Naive thymus-derived CD4-positive, alpha-beta T cell (primary cell): Measurements from ENCODE around the gene MANF. TPM values are rescaled to one million over a fixed set of nuclear protein-coding genes. Genes with fewer than 3 reads are reported as not detected.

Experiments
- ATAC-seq: fragments of 150-1000 bp; cut with Tn5 transposase; 2 replicates; pipeline ENCODE4 v1.10.0; 2021; ENCODE audit warnings: mild to moderate bottlenecking, moderate library complexity
- CTCF ChIA-PET: fragments of 350-600 bp; sonication (Branson Sonifier 250); formaldehyde crosslinking; loops from one replicate; lab custom pipeline; 2021; ENCODE audit warnings: antibody characterized with exemption; lab: Charles Lee
- POLR2A ChIA-PET: fragments of 350-600 bp; sonication (Branson Sonifier 250); formaldehyde crosslinking; loops from one replicate; lab custom pipeline; 2021; ENCODE audit warnings: antibody characterized with exemption, inconsistent platforms; lab: Charles Lee
- DNase-seq, 9 donors: peaks; one replicate each; pipeline versions ENCODE4 v3.0.0 to v3.0.0-alpha.2; 2020 to 2022; ENCODE audit warnings: mixed read lengths in 1 of 9
- H3K27ac ChIP-seq: one replicate; pipeline ENCODE4 v1.7.0; 2013; ENCODE audit warnings: mild to moderate bottlenecking, low read depth, low read length, moderate library complexity
- H3K27me3 ChIP-seq, 2 donors: one replicate each; pipeline ENCODE4 v1.7.0; 2013; ENCODE audit warnings: low read length in 2 of 2, mild to moderate bottlenecking in 2 of 2, moderate library complexity in 2 of 2; ENCODE audit not compliant: control insufficient read depth in 2 of 2, insufficient read depth in 2 of 2
- H3K36me3 ChIP-seq, 3 experiments: 1 replicate in 2 of 3; 2 replicates in 1 of 3; pipeline ENCODE4 v1.7.0; 2013; ENCODE audit warnings: low read length in 3 of 3, mild to moderate bottlenecking in 3 of 3, moderate library complexity in 1 of 3; ENCODE audit not compliant: insufficient read depth in 3 of 3, control insufficient read depth in 2 of 3
- H3K4me1 ChIP-seq, 2 donors: one replicate each; pipeline ENCODE4 v1.7.0; 2013; ENCODE audit warnings: low read length in 2 of 2, mild to moderate bottlenecking in 2 of 2, moderate library complexity in 1 of 2; ENCODE audit not compliant: control insufficient read depth in 2 of 2, insufficient read depth in 2 of 2
- H3K4me3 ChIP-seq: 2 replicates; pipeline ENCODE4 v1.7.0; 2013; ENCODE audit warnings: mild to moderate bottlenecking, low read length
- H3K9me3 ChIP-seq, 3 experiments: 1 replicate in 2 of 3; 2 replicates in 1 of 3; pipeline ENCODE4 v1.7.0; 2013; ENCODE audit warnings: low read length in 3 of 3; ENCODE audit not compliant: control insufficient read depth in 2 of 3
- H3K27ac Mint-ChIP-seq, 9 donors: one replicate each; pipeline ENCODE4 v1.8.0; 2020 to 2022; ENCODE audit warnings: mixed read lengths in 9 of 9, mild to moderate bottlenecking in 8 of 9, moderate library complexity in 5 of 9, inconsistent platforms in 2 of 9
- H3K27me3 Mint-ChIP-seq, 5 donors: one replicate each; pipeline ENCODE4 v1.8.0; 2021 to 2022; ENCODE audit warnings: mixed read lengths in 5 of 5, mild to moderate bottlenecking in 1 of 5
- H3K36me3 Mint-ChIP-seq, 5 donors: one replicate each; pipeline ENCODE4 v1.8.0; 2020 to 2022; ENCODE audit warnings: mixed read lengths in 5 of 5, mild to moderate bottlenecking in 3 of 5, inconsistent platforms in 1 of 5
- H3K4me1 Mint-ChIP-seq, 7 donors: one replicate each; pipeline ENCODE4 v1.8.0; 2020 to 2022; ENCODE audit warnings: mixed read lengths in 7 of 7, mild to moderate bottlenecking in 3 of 7, inconsistent platforms in 1 of 7
- H3K4me3 Mint-ChIP-seq, 10 donors: one replicate each; pipeline ENCODE4 v1.8.0; 2020 to 2022; ENCODE audit warnings: mild to moderate bottlenecking in 10 of 10, mixed read lengths in 10 of 10, moderate library complexity in 6 of 10, inconsistent platforms in 2 of 10
- H3K9me3 Mint-ChIP-seq, 11 donors: one replicate each; pipeline ENCODE4 v1.8.0; 2020 to 2022; ENCODE audit warnings: mixed read lengths in 11 of 11, mild to moderate bottlenecking in 4 of 11, inconsistent platforms in 1 of 11, moderate library complexity in 1 of 11
- intact Hi-C, 2 donors: fragments of 100-400 bp; cut with micrococcal nuclease; formaldehyde crosslinking; loops; one replicate each; pipeline ENCODE4 v1.15.1; 2023
- polyA plus RNA-seq, 2 donors: library from polyadenylated mRNA; unstranded; fragments of 300-500 nt; fragmentation: Illumina TruSeq; gene quantifications; one replicate each; pipeline ENCODE4 v1.2.3, GENCODE V29; 2021
- total RNA-seq, 6 experiments: library from RNA in 5 of 6; stranded (reverse) in 5 of 6; gene quantifications; 1 replicate in 5 of 6; 2 replicates in 1 of 6; pipeline ENCODE4 v1.2.3 and lab custom pipeline; 2021 to 2026

MANF gene
- total and polyA plus RNA-seq, 7 experiments from 2014 or later = 28.2 to 182 (median 48.4) TPM

GRCh38 chr3:51355891-51356578 is 29.1 kb upstream of the MANF start:
- H3K36me3 ChIP-seq = no peaks in the 10 kb centered on the region
- ChIA-PET POLR2A (no interaction called here), CTCF (interaction anchor here (0.5 kb wide), 1 partner anchor 84 kb away, joined by 3 read pairs; no protein-coding TSS in a partner anchor)
- H3K4me3 ChIP-seq = no peak overlapping the region
- no peaks in the 10 kb centered on the region for H3K9me3 Mint-ChIP-seq
- no peaks in the 10 kb centered on the region for H3K4me1 ChIP-seq
- DNase-seq = no peak
- intact Hi-C loops = no loop called here
- no peak overlapping the region for H3K4me3 Mint-ChIP-seq
- no peaks in the 10 kb centered on the region for H3K9me3 ChIP-seq
- peaks cover 0 to 6% (median 5%) of the 10 kb centered on the region in 7 donors for H3K4me1 Mint-ChIP-seq
- no peak overlapping the region for H3K27ac Mint-ChIP-seq
- H3K27ac ChIP-seq = no peak overlapping the region
- no peak for ATAC-seq
- no peaks in the 10 kb centered on the region for H3K27me3 Mint-ChIP-seq
- no peaks in the 10 kb centered on the region for H3K36me3 Mint-ChIP-seq
- H3K27me3 ChIP-seq = no peaks in the 10 kb centered on the region

GRCh38 chr3:51357856-51358255 is 27.2 kb upstream of the MANF start:
- Histone ChIP-seq H3K27ac (no peak overlapping the region), H3K4me3 (no peak overlapping the region), H3K9me3 (no peaks in the 10 kb centered on the region), H3K4me1 (no peaks in the 10 kb centered on the region), H3K36me3 (no peaks in the 10 kb centered on the region), H3K27me3 (no peaks in the 10 kb centered on the region)
- DNase-seq (no peak), ATAC-seq (no peak)
- ChIA-PET CTCF (interaction anchor here (0.6 kb wide), 1 partner anchor 142 kb away, joined by 3 read pairs; the partner anchor contains the start of gene DCAF1), POLR2A (no interaction called here)
- H3K4me3 Mint-ChIP-seq = no peak overlapping the region
- intact Hi-C loops = no loop called here
- peaks cover 0 to 6% (median 5%) of the 10 kb centered on the region in 7 donors for H3K4me1 Mint-ChIP-seq
- no peaks in the 10 kb centered on the region for H3K9me3 Mint-ChIP-seq
- H3K27me3 Mint-ChIP-seq = no peaks in the 10 kb centered on the region
- H3K27ac Mint-ChIP-seq = no peak overlapping the region
- peaks cover 0 to 6% (median 0%) of the 10 kb centered on the region in 5 donors for H3K36me3 Mint-ChIP-seq

GRCh38 chr3:51358981-51359380 is 26.1 kb upstream of the MANF start:
- no peaks in the 10 kb centered on the region for H3K27me3 ChIP-seq
- Mint-ChIP-seq H3K36me3 (peaks cover 0 to 10% (median 0%) of the 10 kb centered on the region in 5 donors), H3K9me3 (peaks cover 0 to 2% (median 0%) of the 10 kb centered on the region in 11 donors), H3K4me1 (peaks cover 0 to 6% (median 5%) of the 10 kb centered on the region in 7 donors), H3K4me3 (no peak overlapping the region), H3K27ac (no peak overlapping the region), H3K27me3 (no peaks in the 10 kb centered on the region)
- no peak overlapping the region for H3K4me3 ChIP-seq
- no peaks in the 10 kb centered on the region for H3K4me1 ChIP-seq
- intact Hi-C loops = no loop called here
- no peak for ATAC-seq
- no peak overlapping the region for H3K27ac ChIP-seq
- H3K36me3 ChIP-seq = no peaks in the 10 kb centered on the region
- H3K9me3 ChIP-seq = no peaks in the 10 kb centered on the region
- no peak for DNase-seq
- ChIA-PET POLR2A (no interaction called here), CTCF (no interaction called here)

- H3K36me3 ChIP-seq = no peaks in the 10 kb centered on the region
- peaks cover 0 to 2% (median 0%) of the 10 kb centered on the region in 7 donors for H3K4me1 Mint-ChIP-seq
- H3K4me3 ChIP-seq = no peak overlapping the region
- CTCF ChIA-PET = no interaction called here
- peaks cover 0 to 9% (median 0%) of the 10 kb centered on the region in 11 donors for H3K9me3 Mint-ChIP-seq
- intact Hi-C loops = no loop called here
- H3K4me1 ChIP-seq = no peaks in the 10 kb centered on the region
- H3K27me3 ChIP-seq = no peaks in the 10 kb centered on the region
- POLR2A ChIA-PET = no interaction called here
- peaks cover 0 to 4% (median 0%) of the 10 kb centered on the region in 5 donors for H3K27me3 Mint-ChIP-seq
- ATAC-seq (no peak), DNase-seq (no peak)
- peaks cover 0 to 10% (median 0%) of the 10 kb centered on the region in 5 donors for H3K36me3 Mint-ChIP-seq
- H3K27ac Mint-ChIP-seq = peak overlapping the region in 1 of 9 donors; percentile 82
- no peak overlapping the region for H3K4me3 Mint-ChIP-seq
- no peaks in the 10 kb centered on the region for H3K9me3 ChIP-seq
- H3K27ac ChIP-seq = no peak overlapping the region
Measured at GRCh38 chr3:51360806-51361205, 24.3 kb upstream of the MANF start.

- Histone ChIP-seq H3K4me3 (no peak overlapping the region), H3K27me3 (no peaks in the 10 kb centered on the region), H3K4me1 (no peaks in the 10 kb centered on the region), H3K9me3 (no peaks in the 10 kb centered on the region), H3K36me3 (no peaks in the 10 kb centered on the region), H3K27ac (no peak overlapping the region)
- ChIA-PET POLR2A (no interaction called here), CTCF (interaction anchor here (0.7 kb wide), 1 partner anchor 438 kb away, joined by 3 read pairs; no protein-coding TSS in a partner anchor)
- Mint-ChIP-seq H3K9me3 (peaks cover 0 to 9% (median 0%) of the 10 kb centered on the region in 11 donors), H3K36me3 (peaks cover 0 to 10% (median 0%) of the 10 kb centered on the region in 5 donors), H3K27ac (no peak overlapping the region), H3K4me3 (no peak overlapping the region), H3K27me3 (peaks cover 0 to 10% (median 0%) of the 10 kb centered on the region in 5 donors), H3K4me1 (peaks cover 0 to 2% (median 0%) of the 10 kb centered on the region in 7 donors)
- intact Hi-C loops = no loop called here
- ATAC-seq (no peak), DNase-seq (no peak)
Measured at GRCh38 chr3:51361746-51362145, 23.3 kb upstream of the MANF start.

- no peaks in the 10 kb centered on the region for H3K27me3 ChIP-seq
- POLR2A ChIA-PET = no interaction called here
Measured at GRCh38 chr3:51362476-51362875, 22.6 kb upstream of the MANF start.

More at GRCh38 chr3:51362476-51362875, 22.6 kb upstream of the MANF start:
- peaks cover 0 to 2% (median 0%) of the 10 kb centered on the region in 7 donors for H3K4me1 Mint-ChIP-seq
- H3K9me3 Mint-ChIP-seq = peaks cover 0 to 9% (median 0%) of the 10 kb centered on the region in 11 donors
- ATAC-seq (no peak), DNase-seq (no peak)
- no peak overlapping the region for H3K4me3 Mint-ChIP-seq
- Histone ChIP-seq H3K4me3 (no peak overlapping the region), H3K4me1 (no peaks in the 10 kb centered on the region), H3K27ac (no peak overlapping the region), H3K36me3 (no peaks in the 10 kb centered on the region), H3K9me3 (no peaks in the 10 kb centered on the region)
- peaks cover 0 to 15% (median 0%) of the 10 kb centered on the region in 5 donors for H3K27me3 Mint-ChIP-seq
- peaks cover 0 to 10% (median 0%) of the 10 kb centered on the region in 5 donors for H3K36me3 Mint-ChIP-seq
- no peak overlapping the region for H3K27ac Mint-ChIP-seq
- intact Hi-C loops = no loop called here
- CTCF ChIA-PET = interaction anchor here (0.7 kb wide), 1 partner anchor 439 kb away, joined by 3 read pairs; no protein-coding TSS in a partner anchor
